ENCODE results near the gene KBTBD4.

The KBTBD4 gene

GRCh38 chr11:47578524-47579494, at the start of gene KBTBD4, which contains the start of gene NDUFS3:
KBTBD4 (minus strand) TSS chr11:47578970; CDS start chr11:47578951, 19 bp downstream.
NDUFS3 (plus strand) TSS chr11:47579074; CDS start chr11:47579092, 18 bp downstream.
- TF ChIP-seq, protein P1, sequence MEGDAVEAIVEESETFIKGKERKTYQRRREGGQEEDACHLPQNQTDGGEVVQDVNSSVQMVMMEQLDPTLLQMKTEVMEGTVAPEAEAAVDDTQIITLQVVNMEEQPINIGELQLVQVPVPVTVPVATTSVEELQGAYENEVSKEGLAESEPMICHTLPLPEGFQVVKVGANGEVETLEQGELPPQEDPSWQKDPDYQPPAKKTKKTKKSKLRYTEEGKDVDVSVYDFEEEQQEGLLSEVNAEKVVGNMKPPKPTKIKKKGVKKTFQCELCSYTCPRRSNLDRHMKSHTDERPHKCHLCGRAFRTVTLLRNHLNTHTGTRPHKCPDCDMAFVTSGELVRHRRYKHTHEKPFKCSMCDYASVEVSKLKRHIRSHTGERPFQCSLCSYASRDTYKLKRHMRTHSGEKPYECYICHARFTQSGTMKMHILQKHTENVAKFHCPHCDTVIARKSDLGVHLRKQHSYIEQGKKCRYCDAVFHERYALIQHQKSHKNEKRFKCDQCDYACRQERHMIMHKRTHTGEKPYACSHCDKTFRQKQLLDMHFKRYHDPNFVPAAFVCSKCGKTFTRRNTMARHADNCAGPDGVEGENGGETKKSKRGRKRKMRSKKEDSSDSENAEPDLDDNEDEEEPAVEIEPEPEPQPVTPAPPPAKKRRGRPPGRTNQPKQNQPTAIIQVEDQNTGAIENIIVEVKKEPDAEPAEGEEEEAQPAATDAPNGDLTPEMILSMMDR (IDR thresholded peaks at IDR 0.05; ENCODE audit: low read depth, low read length, missing control alignments), result no peak
- DNase-seq (ENCODE audit: extremely low read depth, low read depth), result peak; percentile 75
- H3K4me3 ChIP-seq (replicated peaks; ENCODE audit: low read depth, low read length), result peak within 1 kb of the TSS; percentile 94

GRCh38 chr11:47628026-47628425, 49.3 kb upstream of the KBTBD4 start:
- DNase-seq (ENCODE audit: extremely low read depth, low read depth), result no peak
- TF ChIP-seq, protein P1 (IDR thresholded peaks at IDR 0.05; ENCODE audit: low read depth, low read length, missing control alignments), result no peak
- no peak overlapping the region for H3K4me3 ChIP-seq (replicated peaks; ENCODE audit: low read depth, low read length)

- DNase-seq (ENCODE audit: extremely low read depth, low read depth), result no peak
- TF ChIP-seq, protein P1 (IDR thresholded peaks at IDR 0.05; ENCODE audit: low read depth, low read length, missing control alignments), result no peak
- no peak overlapping the region for H3K4me3 ChIP-seq (replicated peaks; ENCODE audit: low read depth, low read length)
Observed at GRCh38 chr11:47626234-47626633, 47.5 kb upstream of the KBTBD4 start.

DNA sequence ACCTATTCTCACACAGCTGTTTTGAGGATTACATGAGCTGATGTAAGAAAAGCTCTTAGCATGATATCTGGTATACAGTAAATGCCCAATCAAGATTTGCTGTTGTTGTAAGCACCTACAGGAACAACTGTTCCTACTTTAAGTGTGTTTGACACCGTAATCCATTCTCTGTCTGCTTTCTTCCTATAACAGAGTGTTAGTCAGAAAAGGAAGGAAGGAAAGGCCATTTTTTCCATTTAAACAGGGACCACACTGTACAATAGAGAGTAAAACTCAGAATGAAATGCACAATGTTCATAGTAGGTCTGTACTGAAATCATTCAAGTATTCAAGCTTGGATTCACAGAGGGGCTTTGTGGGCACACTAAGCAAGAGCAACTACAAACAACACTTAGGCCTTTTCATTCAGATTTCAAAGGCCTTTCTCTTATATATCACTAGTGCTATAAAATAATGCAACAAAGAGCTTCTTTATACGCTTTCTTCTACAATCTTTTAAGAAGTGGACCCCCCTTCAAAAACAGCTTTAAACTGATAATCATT, 42.1 kb upstream of the KBTBD4 start:
- DNase-seq (ENCODE audit: extremely low read depth, low read depth), result no peak
- no peak overlapping the region for H3K4me3 ChIP-seq (replicated peaks; ENCODE audit: low read depth, low read length)
- TF ChIP-seq, protein P1 (IDR thresholded peaks at IDR 0.05; ENCODE audit: low read depth, low read length, missing control alignments), result no peak

- DNase-seq (ENCODE audit: extremely low read depth, low read depth), result no peak
- H3K4me3 ChIP-seq (replicated peaks; ENCODE audit: low read depth, low read length), result no peak overlapping the region
- TF ChIP-seq, protein P1 (IDR thresholded peaks at IDR 0.05; ENCODE audit: low read depth, low read length, missing control alignments), result no peak
Observed at GRCh38 chr11:47617417-47617809, 38.6 kb upstream of the KBTBD4 start.

DNA sequence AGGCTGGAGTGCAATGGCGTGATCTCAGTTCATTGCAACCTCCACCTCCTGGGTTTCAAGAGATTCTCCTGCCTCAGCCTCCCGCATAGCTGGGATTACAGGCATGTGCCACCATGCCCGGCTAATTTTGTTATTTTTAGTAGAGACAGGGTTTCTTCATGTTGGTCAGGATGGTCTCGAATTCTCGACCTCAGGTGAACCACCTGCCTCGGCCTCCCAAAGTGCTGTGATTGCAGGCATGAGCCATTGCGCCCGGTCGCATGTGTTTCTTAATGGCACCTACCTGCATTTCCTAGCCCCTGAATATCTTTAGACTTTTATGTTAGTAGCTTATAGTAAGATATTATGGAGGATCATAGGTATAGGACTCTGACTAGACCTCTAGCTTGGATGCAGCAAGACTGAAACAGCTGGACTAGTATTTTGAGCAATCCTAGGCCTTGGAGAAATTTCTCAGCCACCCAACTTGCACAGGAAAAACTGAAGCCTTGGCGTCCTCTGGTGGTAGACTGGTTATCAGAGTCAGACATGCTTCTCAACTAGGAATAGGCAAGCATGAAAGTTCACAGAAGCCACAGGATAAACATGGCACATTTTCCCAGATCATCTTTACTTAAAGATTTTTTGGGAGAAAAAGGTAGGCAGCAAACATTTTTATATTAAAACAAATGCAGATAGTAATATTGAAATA, 38.1 kb upstream of the KBTBD4 start:
- TF ChIP-seq, protein P1 (IDR thresholded peaks at IDR 0.05; ENCODE audit: low read depth, low read length, missing control alignments), result peak; percentile 88
- no peak overlapping the region for H3K4me3 ChIP-seq (replicated peaks; ENCODE audit: low read depth, low read length)
- peak; percentile 59 for DNase-seq (ENCODE audit: extremely low read depth, low read depth)
